ENCODE results near the gene VAT1L.

VAT1L gene

GRCh38 chr16:77788181-77789084 lies at the start of gene VAT1L:
Gene VAT1L, plus strand, starts transcription at chr16:77788564. Its CDS starts 119 bp downstream, at chr16:77788683.
- no peak for DNase-seq (ENCODE audit: low read depth, low spot score)

DNA sequence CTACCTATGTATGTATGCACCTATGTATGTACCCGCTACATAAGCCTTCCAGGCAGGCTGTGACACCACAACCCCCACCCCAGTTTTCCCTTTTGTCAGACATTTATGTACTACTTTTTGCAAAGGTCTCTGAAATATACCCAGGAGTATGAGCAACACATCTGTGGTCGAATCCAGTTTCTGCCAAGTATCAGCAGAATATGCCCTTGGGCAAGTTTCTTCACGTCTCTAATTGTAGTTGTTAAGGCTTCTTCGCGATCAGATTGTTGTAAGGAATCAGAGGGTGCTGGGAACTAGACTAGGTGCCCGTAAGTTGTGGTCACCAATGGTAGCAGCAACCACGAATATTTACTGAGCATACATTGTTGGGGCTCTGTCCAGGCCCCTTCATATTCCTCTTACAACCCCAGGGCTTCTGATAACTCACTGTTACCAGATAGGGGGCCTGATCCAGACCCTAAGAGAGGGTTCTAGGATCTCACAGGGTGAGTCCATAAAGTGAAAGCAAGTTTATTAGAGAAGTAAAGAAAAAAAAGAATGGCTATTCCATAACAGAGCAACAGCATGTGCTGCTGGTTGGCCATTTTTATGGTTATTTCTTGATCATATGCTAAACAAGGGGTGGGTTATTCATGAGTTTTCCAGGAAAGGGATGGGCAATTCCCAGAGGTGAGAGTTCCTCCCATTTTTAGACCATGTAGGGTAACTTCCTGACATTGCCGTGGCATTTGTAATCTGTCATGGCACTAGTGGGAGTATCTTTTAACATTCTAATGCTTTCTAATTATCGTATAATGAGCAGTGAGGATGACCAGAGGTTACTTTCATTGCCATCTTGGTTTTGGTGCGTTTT lies 49.4 kb upstream of the VAT1L start:
- DNase-seq (ENCODE audit: low read depth, low spot score) = no peak

DNA sequence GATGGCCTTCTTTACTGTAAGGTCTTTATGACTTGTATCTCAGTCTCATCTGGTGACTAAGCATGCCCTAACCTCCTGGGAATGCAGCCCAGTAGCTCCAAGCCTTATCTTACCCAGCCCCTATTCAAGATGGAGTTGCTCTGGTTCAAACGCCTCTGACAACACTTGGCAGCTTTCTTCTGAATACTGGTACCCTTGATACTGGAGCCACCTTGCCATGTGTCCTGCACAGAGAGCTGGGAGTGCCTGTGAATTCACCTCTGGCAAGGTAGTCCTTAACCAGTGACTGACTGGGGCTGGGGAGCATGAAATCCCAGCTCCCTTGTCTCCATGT lies 48.8 kb upstream of the VAT1L start:
- no peak for DNase-seq (ENCODE audit: low read depth, low spot score)

DNA sequence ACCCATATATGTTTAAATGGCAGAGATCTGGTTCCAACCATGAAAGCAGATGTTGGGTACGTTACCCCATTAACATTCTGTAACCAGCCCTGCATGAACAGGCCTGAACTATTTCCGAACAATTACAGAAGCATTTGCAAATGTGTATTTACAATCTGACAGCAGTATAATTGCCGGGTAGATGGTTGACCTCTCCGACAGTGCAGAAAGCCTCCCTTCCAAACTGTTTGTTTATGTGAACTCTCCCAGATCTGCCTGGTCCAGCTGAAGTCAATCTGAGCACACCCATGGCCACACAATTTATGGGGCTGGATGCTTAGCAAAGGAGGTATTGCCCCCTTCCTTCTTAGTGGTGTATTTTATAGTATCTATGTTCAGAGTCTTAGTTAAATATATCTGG lies 44.2 kb upstream of the VAT1L start:
- DNase-seq (ENCODE audit: low read depth, low spot score) = no peak

- DNase-seq (ENCODE audit: low read depth, low spot score) = no peak
Measured at GRCh38 chr16:77745972-77746371, 42.4 kb upstream of the VAT1L start.

- no peak for DNase-seq (ENCODE audit: low read depth, low spot score)
Measured at GRCh38 chr16:77748421-77749005, 39.9 kb upstream of the VAT1L start.

GRCh38 chr16:77749415-77749814 lies 38.9 kb upstream of the VAT1L start:
- no peak for DNase-seq (ENCODE audit: low read depth, low spot score)

GRCh38 chr16:77758046-77758445 lies 30.3 kb upstream of the VAT1L start:
- no peak for DNase-seq (ENCODE audit: low read depth, low spot score)

DNA sequence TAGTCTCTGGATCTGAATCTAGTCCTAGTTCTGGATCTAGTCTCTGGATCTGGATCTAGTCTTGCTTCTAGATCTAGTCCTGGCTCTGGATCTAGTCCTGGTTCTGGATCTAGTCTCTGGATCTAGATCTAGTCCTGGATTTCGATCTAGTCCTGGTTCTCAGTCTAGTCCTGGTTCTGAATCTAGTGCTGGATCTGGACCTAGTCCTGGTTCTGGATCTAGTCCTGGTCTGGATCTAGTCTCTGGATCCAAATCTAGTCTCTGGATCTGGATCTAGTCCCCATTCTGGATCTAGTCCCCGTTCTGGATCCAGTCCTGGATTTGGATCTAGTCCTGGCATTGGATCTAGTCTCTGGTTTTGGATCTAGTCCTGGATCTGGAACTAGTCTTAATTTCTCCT lies 29.9 kb upstream of the VAT1L start:
- no peak for DNase-seq (ENCODE audit: low read depth, low spot score)

GRCh38 chr16:77759201-77759600 lies 29.2 kb upstream of the VAT1L start:
- no peak for DNase-seq (ENCODE audit: low read depth, low spot score)

DNA sequence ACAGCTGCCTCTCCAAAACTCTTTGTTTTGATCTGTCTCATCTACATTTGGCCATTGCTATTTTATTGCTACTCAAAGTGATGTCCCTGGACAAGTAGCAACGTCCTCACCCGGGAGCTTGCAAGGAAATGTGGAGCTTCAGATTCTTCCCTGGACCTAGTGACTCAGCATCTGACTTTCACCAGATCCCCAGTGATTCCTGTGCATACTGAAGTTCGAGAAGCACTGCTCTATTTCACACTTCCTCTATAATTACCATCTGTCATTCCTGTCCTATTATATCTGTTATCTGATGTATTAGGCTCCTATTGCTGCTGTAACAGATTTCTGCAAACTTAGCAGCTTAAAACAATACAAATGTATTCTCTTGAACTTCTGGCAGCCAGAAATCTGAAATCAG lies 28.5 kb upstream of the VAT1L start:
- no peak for DNase-seq (ENCODE audit: low read depth, low spot score)

- no peak for DNase-seq (ENCODE audit: low read depth, low spot score)
Measured at GRCh38 chr16:77760800-77761199, 27.6 kb upstream of the VAT1L start.

GRCh38 chr16:77761204-77761603 lies 27.2 kb upstream of the VAT1L start:
- no peak for DNase-seq (ENCODE audit: low read depth, low spot score)

- no peak for DNase-seq (ENCODE audit: low read depth, low spot score)
Measured at GRCh38 chr16:77762262-77762661, 26.1 kb upstream of the VAT1L start.

DNA sequence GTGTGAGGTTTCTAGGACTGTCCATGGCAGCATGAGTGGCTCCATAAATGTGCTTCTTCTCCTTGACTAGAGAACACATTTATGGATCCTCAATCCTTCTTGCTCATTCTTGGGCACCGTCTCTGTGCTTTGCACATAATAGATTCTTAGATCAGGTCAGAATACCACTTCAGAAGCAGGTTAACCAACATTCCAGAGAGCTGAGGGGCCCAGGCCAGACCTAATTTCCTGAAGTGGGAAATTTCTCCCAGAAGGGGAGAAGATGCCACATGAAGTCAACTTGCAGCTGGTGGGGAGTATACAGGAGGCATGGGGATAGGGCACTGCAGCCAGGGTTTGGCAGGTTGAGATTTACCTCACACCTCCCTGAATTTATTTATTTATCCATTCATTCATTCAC lies 24.4 kb upstream of the VAT1L start:
- DNase-seq (ENCODE audit: low read depth, low spot score) = no peak

DNA sequence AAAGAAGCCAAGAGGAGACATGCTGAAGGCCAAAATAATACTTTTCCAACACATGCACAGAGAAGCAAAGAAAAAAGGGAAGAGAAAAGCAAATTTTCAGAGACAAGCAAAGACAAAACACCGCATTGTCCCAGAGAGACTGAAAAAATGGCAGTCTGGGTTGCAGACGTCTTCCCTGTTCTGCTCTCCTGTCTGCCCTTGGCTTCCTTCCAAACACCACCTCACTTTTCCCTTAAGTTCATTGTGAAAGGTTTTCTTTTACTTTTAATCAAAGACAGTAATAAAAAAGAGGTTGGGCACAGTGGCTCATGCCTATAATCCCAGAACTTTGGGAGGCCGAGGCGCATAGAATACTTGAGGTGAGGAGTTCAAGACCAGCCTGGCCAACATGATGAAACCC lies 21.2 kb upstream of the VAT1L start:
- no peak for DNase-seq (ENCODE audit: low read depth, low spot score)

DNA sequence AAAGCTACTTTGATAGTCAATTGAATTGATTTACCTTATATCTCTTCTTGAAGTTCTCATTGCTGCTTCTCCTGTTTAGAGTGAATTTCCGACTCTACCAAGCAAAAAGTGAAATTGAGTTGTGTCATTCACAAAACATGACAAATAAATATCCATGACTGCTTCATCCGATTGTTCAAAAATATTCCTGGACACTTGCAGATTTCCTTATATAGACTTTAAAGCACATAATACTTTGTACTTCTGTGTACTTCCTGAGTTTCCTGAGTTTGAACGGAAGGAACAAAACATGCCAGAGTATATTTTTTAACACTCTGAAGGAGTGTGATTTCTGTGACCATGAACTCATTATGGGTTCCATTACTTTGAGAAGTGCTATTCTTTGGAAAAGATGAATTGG lies 20.5 kb upstream of the VAT1L start:
- no peak for DNase-seq (ENCODE audit: low read depth, low spot score)

- DNase-seq (ENCODE audit: low read depth, low spot score) = no peak
Measured at GRCh38 chr16:77775911-77776909, 12.2 kb upstream of the VAT1L start.

DNA sequence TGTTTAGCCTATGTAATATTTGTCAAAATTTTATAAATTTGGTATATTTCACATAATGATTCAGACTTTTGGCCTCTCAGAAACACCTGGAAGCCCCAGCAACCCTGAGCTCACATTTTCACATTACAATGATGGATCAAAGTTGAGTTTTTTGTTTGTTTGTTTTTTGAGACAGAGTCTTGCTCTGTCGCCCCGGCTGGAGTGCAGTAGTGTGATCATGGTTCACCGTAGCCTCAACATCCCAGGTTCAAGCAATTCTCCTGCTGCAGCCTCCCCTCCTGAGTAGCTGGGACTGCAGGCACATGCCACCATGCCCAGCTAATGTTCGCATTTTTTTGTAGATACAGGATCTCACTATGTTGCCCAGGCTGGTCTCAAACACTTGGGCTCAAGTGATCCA lies 10.6 kb upstream of the VAT1L start:
- no peak for DNase-seq (ENCODE audit: low read depth, low spot score)

- DNase-seq (ENCODE audit: low read depth, low spot score) = peak; percentile 40
Measured at GRCh38 chr16:77780378-77780837, 8.0 kb upstream of the VAT1L start.

DNA sequence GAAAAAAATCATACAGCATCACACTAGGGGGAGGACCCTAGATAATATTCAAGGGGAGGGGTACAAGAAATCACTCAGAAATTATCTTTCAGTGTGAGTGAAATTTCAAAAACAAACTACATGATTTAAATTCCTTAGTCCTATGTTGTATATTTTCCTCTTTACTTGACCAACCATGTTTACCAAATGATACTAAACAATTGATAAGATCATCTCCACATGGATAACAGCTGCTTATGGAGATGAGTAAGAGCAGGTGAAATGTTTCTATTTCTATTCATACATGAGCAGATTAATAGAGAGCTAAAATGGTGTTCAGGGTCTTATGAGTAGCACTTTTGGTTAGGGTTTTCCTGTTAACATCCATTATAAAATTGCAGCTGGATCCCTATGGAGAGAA lies 7.3 kb upstream of the VAT1L start:
- no peak for DNase-seq (ENCODE audit: low read depth, low spot score)

Measured in smooth muscle cell of the brain vasculature (primary cell).